C4-2B (cell line): ENCODE results near the gene COL23A1.
A peak's percentile ranks its signal among the peaks of the same experiment; 100 is the strongest.

Experiments
- H3K27ac ChIP-seq: fragments of 450-650 bp; 2 replicates; pipeline ENCODE4 v1.5.1; 2017
- CTCF ChIP-seq: fragments of 450-650 bp; conservative IDR thresholded peaks from 2 replicates; pipeline ENCODE4 v1.5.1; 2017; ENCODE audit warnings: mild to moderate bottlenecking
- ZFX ChIP-seq: fragments of 450-650 bp; IDR thresholded peaks from 2 replicates; pipeline ENCODE4 v1.6.1; 2017

The COL23A1 gene

DNA sequence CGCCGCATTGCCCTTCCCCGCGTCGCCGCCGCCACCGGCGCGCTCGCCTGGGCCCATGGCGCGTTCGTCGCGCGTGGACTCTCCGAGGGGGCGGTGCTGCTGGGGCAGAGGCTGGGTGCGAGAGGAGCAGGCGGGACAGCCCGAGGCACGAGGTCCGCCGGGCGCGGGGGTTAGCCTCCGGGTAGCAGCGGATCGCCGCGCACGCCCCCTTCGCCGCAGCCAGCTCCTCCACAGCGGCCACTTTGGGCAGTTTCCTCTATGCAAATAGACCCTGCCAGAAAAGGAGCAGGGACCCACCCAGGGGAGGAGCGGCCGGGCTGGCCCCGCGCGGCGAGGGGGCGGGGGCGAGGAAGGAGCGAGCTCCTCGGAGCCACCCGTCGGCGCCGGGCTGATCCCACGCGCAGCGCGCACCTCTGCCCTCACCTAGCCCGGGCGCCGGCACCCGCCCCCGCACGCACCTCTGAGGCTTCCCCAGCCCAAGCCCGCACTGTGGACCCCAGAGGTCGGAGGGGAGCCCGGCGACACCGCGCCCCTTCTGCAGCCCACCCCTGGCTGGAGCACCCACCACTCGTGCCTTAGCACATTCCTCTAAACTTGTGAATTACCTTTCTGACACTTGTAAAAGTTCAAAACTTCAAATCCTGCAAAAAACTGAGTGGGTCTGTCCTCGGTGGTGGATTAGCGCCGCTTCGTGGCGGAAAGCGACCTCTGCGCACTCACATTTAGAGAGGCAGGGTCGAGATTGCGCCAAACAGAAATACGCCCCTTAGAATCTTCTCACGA is at the start of gene COL23A1:
COL23A1 (minus strand) TSS at position 253 of the 783 bp plus-strand sequence.
- H3K27ac ChIP-seq: peak within 1 kb of the TSS; percentile 12; the same call in 1 of the 2 replicates
- peak; percentile 95 for TF ChIP-seq CTCF
- TF ChIP-seq ZFX: no peak

DNA sequence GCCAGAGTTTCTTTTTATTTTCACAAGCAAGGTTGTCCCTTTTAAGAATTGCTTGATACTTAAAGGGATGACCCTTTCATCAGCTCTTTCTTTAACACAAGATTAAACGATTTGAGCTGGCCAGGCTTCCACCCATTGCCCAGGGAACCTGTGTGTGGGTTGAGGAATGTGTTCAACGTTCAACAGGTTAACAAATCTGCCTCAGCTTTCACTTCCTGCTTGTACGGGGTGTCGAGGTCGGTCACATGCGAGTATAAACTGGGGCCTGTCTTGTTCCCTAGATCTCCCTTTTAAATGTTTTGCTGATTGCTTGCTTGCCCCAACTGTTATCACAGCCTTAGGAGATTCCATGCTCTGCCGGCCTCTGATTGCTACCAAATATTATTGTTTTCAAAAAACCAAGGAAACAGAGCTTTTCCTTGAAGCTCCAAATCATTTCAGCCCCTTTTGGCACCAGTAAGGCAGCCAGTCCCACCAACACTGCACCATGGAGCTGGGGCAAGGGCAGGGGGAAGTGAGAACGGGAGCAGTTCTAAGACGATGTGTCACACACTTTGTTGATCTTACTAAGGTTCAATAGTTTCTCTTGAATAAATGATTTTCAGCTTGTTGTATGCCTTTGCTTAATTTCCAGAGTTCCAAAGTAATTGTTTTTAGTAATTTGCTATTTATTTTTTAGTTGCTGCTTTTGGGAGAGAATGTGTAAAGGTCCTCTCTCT is 47.3 kb upstream of the COL23A1 start:
- TF ChIP-seq ZFX (no peak), CTCF (no peak)
- no peak overlapping the region for H3K27ac ChIP-seq

GRCh38 chr5:178632285-178632684 is 42.1 kb upstream of the COL23A1 start:
- no peak for TF ChIP-seq CTCF
- no peak for TF ChIP-seq ZFX
- no peak overlapping the region for H3K27ac ChIP-seq

DNA sequence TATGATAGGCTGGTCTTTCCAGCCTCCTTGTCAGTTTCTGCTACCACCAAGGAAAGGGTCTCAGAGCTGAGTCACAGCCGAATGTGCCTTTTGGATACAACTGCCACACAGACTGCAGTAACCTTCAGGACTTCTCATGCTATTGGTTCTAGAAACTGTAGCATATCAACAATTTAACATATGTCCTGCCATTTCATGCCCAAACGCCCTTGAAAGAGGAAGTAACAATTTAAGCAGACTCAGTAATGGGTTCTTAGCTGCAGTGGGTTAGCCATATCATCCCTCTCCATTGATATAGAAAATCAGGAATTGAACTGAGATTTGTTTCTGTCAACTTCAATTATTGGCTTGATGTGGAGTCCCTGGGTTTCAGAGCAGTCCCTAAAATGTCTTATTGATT is 40.8 kb upstream of the COL23A1 start:
- no peak overlapping the region for H3K27ac ChIP-seq
- TF ChIP-seq CTCF: no peak

DNA sequence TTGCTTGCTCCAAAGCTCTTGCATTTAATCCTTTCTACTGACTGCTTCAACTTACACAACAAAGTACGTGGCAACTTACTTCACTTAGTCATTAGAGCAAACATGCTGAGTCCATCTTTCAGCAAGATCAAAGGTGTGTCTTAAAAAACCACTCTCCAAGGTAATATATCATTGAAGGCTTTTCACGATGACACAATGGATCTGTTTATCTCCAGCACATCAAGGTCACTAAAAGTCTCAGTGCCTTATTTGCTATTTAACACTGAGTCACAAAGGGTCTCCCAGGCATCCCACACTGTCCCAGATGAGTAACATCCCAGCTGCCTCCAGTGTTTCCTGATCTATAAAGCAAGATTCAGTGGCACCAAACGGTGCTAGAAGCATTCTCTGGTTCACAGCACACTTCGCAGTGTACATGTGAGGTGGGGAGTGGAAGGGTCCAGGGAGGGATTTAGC is 40.3 kb upstream of the COL23A1 start:
- TF ChIP-seq ZFX (no peak), CTCF (no peak)
- H3K27ac ChIP-seq: no peak overlapping the region

DNA sequence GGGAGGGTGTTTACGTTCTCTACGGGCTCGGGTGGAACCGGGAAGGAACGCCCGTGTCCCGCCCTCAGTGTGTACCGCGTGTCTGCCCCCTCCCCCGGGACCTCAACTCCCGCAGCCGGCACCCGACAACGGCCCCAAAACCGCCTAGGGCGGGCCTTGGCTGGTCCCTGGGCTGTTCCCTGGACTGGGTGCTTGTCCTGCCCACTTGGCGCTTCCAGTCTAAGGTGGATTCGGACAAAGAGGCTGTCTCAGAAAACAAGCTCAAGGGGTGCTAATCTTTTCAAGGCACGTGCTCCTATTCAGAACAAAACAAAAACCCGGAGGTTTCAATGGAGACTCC is 37.0 kb upstream of the COL23A1 start:
- TF ChIP-seq CTCF (no peak), ZFX (no peak)
- H3K27ac ChIP-seq: peak overlapping the region; percentile 94
